ENCODE measurements around the gene PRKCSH. TPM values are rescaled to one million over a fixed set of nuclear protein-coding genes. Genes with fewer than 3 reads are reported as not detected.

PRKCSH gene
- total RNA-seq, 1 experiment from 2014 or later: 318 TPM

DNA sequence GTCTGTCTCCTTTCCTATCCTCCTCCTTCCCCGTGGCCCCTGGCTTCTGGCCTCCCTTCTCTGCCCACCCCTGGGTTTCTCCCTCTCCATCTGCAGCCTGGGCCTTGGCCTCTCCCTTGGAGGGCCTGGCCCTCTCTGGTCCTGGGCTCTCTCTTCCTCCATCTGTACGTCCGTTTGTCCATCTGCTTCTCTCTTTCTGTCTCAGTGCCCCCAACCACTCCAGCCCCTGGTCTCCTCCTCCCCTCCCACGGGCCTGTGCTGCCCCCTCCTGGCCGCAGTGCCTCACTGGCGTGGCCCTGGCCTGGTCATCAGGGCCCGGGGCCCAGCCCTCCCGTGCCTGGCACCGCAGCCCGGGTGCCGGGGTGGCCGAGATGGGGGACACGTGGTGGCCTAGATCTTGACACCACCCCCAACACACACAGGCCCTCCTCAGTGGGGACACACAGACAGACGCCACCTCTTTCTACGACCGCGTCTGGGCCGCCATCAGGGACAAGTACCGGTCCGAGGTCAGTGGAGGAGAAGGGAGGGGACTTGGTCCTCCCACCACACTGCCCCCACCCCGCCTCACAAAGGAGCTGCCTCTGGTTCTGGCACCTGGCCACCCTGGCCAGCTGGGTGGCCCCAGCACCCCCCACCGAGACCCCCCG, 11.3 kb downstream of the PRKCSH start:
- intact Hi-C loops (cut with micrococcal nuclease; ENCODE audit: unreplicated experiment): loop anchor here (10.0 kb wide), 1 partner anchor 152 kb away; the partner anchor contains the start of gene TSPAN16
- DNase-seq: peak; percentile 60
- H3K4me3 Mint-ChIP-seq (ENCODE audit: low read depth, unreplicated experiment): no peak overlapping the region
- TF ChIP-seq, protein P1, sequence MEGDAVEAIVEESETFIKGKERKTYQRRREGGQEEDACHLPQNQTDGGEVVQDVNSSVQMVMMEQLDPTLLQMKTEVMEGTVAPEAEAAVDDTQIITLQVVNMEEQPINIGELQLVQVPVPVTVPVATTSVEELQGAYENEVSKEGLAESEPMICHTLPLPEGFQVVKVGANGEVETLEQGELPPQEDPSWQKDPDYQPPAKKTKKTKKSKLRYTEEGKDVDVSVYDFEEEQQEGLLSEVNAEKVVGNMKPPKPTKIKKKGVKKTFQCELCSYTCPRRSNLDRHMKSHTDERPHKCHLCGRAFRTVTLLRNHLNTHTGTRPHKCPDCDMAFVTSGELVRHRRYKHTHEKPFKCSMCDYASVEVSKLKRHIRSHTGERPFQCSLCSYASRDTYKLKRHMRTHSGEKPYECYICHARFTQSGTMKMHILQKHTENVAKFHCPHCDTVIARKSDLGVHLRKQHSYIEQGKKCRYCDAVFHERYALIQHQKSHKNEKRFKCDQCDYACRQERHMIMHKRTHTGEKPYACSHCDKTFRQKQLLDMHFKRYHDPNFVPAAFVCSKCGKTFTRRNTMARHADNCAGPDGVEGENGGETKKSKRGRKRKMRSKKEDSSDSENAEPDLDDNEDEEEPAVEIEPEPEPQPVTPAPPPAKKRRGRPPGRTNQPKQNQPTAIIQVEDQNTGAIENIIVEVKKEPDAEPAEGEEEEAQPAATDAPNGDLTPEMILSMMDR (IDR thresholded peaks at IDR 0.05; ENCODE audit: unreplicated experiment): peak; percentile 45
- BruUV-seq (replicated peaks): no TSS peak
- H3K27me3 Mint-ChIP-seq (ENCODE audit: unreplicated experiment): no peaks in the 10 kb centered on the region
- no peaks in the 10 kb centered on the region for H3K9me3 Mint-ChIP-seq (ENCODE audit: low read depth, unreplicated experiment)
- H3K36me3 Mint-ChIP-seq (ENCODE audit: insufficient read depth, unreplicated experiment): peaks cover 20% of the 10 kb centered on the region
- no peaks in the 10 kb centered on the region for H3K4me1 Mint-ChIP-seq (ENCODE audit: low read depth, unreplicated experiment)
- CTCF ChIA-PET: no interaction called here
- H3K27ac Mint-ChIP-seq (ENCODE audit: unreplicated experiment): no peak overlapping the region

DNA sequence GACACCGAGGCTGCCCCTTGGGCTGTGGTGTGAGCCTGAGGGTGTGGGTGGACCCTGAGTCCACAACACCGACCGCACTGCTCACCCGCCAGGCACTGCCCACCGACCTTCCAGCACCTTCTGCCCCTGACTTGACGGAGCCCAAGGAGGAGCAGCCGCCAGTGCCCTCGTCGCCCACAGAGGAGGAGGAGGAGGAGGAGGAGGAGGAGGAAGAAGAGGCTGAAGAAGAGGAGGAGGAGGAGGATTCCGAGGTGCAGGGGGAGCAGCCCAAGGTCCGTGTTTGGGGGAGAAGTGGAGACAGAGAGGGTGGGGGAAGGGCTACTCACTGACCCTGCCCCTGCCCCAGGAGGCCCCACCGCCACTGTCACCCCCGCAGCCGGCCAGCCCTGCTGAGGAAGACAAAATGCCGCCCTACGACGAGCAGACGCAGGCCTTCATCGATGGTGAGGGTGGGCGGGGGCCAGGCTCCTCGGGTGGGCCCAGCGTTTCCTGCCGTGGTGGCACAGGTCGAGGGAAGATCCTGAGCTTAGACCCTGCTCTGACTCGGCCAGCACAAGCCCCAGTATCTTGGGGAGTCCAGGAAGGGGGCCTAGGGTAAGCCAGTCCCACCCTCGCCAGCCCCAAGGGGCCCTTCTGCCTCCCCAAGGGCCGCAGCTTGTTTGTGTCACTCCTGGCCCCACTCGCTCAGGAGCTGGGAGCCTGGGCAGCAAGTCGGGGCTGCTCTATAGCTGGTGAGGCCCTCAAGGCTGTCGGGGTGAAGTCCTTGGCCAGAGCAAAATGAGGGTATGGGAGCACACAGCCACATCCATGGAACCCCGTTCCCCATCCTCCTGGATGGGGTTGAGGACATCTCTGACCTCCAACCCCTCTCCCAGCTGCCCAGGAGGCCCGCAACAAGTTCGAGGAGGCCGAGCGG, 12.2 kb downstream of the PRKCSH start:
- Mint-ChIP-seq H3K4me1 (ENCODE audit: low read depth, unreplicated experiment) (no peaks in the 10 kb centered on the region), H3K27ac (ENCODE audit: unreplicated experiment) (no peak overlapping the region), H3K27me3 (ENCODE audit: unreplicated experiment) (no peaks in the 10 kb centered on the region), H3K4me3 (ENCODE audit: low read depth, unreplicated experiment) (no peak overlapping the region), H3K36me3 (ENCODE audit: insufficient read depth, unreplicated experiment) (peaks cover 20% of the 10 kb centered on the region), H3K9me3 (ENCODE audit: low read depth, unreplicated experiment) (no peaks in the 10 kb centered on the region)
- DNase-seq: no peak
- CTCF ChIA-PET: no interaction called here
- no TSS peak for BruUV-seq (replicated peaks)
- intact Hi-C loops (cut with micrococcal nuclease; ENCODE audit: unreplicated experiment): loop anchor here (10.0 kb wide), 1 partner anchor 153 kb away; the partner anchor contains the start of gene TSPAN16
- TF ChIP-seq, protein P1 (IDR thresholded peaks at IDR 0.05; ENCODE audit: unreplicated experiment): no peak

DNA sequence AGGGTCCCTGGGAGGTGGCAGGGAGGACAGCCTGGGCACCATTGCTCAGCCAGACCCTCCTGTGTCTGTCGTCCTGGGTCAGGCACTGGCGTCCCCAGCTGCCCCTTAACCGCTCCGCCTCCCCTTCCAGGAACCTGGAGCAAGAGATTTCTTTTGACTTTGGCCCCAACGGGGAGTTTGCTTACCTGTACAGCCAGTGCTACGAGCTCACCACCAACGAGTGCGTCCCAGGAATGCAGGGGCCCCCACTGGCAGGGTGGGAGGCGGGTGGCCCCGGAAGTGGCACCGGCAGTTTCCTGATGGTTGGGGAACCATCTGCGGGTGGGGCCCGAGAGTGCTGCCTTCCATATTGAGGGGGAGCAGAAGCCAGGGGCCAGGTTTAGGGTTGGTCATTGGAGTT, 13.0 kb downstream of the PRKCSH start:
- no TSS peak for BruUV-seq (replicated peaks)
- no peaks in the 10 kb centered on the region for H3K27me3 Mint-ChIP-seq (ENCODE audit: unreplicated experiment)
- intact Hi-C loops (cut with micrococcal nuclease; ENCODE audit: unreplicated experiment): loop anchor here (10.0 kb wide), 1 partner anchor 154 kb away; the partner anchor contains the start of gene TSPAN16
- TF ChIP-seq, protein P1 (IDR thresholded peaks at IDR 0.05; ENCODE audit: unreplicated experiment): no peak
- no peaks in the 10 kb centered on the region for H3K9me3 Mint-ChIP-seq (ENCODE audit: low read depth, unreplicated experiment)
- CTCF ChIA-PET: no interaction called here
- no peaks in the 10 kb centered on the region for H3K4me1 Mint-ChIP-seq (ENCODE audit: low read depth, unreplicated experiment)
- H3K4me3 Mint-ChIP-seq (ENCODE audit: low read depth, unreplicated experiment): no peak overlapping the region
- peaks cover 20% of the 10 kb centered on the region for H3K36me3 Mint-ChIP-seq (ENCODE audit: insufficient read depth, unreplicated experiment)
- no peak for DNase-seq
- no peak overlapping the region for H3K27ac Mint-ChIP-seq (ENCODE audit: unreplicated experiment)

DNA sequence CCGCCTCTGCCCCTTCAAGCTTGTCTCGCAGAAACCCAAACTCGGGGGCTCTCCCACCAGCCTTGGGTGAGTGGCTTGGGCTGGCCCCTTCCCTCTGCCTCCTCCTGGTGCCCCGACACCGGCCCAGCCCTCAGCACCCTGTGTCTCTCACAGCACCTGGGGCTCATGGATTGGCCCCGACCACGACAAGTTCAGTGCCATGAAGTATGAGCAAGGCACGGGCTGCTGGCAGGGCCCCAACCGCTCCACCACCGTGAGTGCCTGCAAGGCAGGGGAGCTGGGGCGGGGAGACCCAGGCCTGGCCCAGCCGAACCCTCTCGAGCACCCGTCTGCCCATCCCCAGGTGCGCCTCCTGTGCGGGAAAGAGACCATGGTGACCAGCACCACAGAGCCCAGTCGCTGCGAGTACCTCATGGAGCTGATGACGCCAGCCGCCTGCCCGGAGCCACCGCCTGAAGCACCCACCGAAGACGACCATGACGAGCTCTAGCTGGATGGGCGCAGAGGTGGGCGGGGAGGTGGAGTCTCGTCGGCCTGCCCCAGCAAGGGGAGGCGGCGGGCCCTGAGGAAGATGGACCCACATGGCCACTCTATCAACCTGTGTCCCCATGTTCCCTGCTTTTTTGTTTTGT, 13.6 kb downstream of the PRKCSH start:
- DNase-seq: no peak
- H3K4me3 Mint-ChIP-seq (ENCODE audit: low read depth, unreplicated experiment): no peak overlapping the region
- H3K4me1 Mint-ChIP-seq (ENCODE audit: low read depth, unreplicated experiment): no peaks in the 10 kb centered on the region
- BruUV-seq (replicated peaks): TSS peak; percentile 59
- peaks cover 20% of the 10 kb centered on the region for H3K36me3 Mint-ChIP-seq (ENCODE audit: insufficient read depth, unreplicated experiment)
- CTCF ChIA-PET: interaction anchor here (0.6 kb wide), 1 partner anchor 145 kb away, joined by 4 read pairs; no protein-coding TSS in a partner anchor
- TF ChIP-seq, protein P1 (IDR thresholded peaks at IDR 0.05; ENCODE audit: unreplicated experiment): no peak
- H3K27me3 Mint-ChIP-seq (ENCODE audit: unreplicated experiment): no peaks in the 10 kb centered on the region
- H3K27ac Mint-ChIP-seq (ENCODE audit: unreplicated experiment): no peak overlapping the region
- H3K9me3 Mint-ChIP-seq (ENCODE audit: low read depth, unreplicated experiment): no peaks in the 10 kb centered on the region
- intact Hi-C loops (cut with micrococcal nuclease; ENCODE audit: unreplicated experiment): loop anchor here (10.0 kb wide), 1 partner anchor 154 kb away; the partner anchor contains the start of gene TSPAN16
